SU-DHL-6 (cell line): Measurements from ENCODE around the gene ARPC5.

Experiments
- H2AFZ ChIP-seq: fragments of 200-600 bp; sonication (generic); 2 replicates; pipeline ENCODE4 v1.6.1; 2014; ENCODE audit warnings: low read depth, mild to moderate bottlenecking, moderate library complexity, mixed read lengths, antibody characterized with exemption, low read length; ENCODE audit not compliant: severe bottlenecking
- H3F3A ChIP-seq: fragments of 200-600 bp; shearing (Covaris generic); 2 replicates; pipeline ENCODE4 v1.6.0; 2016; ENCODE audit warnings: antibody characterized with exemption, mild to moderate bottlenecking; ENCODE audit not compliant: insufficient read depth
- H3K27ac ChIP-seq: fragments of 200-600 bp; sonication (generic); 2 replicates; pipeline ENCODE4 v1.5.1; 2016; ENCODE audit warnings: low read depth, mild to moderate bottlenecking, low read length, moderate library complexity, mixed read lengths
- H3K27me3 ChIP-seq: fragments of 200-600 bp; sonication (generic), shearing (Covaris generic); 2 replicates; pipeline ENCODE4 v1.6.0; 2014; ENCODE audit warnings: mild to moderate bottlenecking, low read length
- H3K36me3 ChIP-seq: fragments of 200-600 bp; sonication (generic); 2 replicates; pipeline ENCODE4 v1.6.1; 2014; ENCODE audit warnings: mild to moderate bottlenecking, low read length, mixed read lengths
- H3K4me2 ChIP-seq: fragments of 300-600, 200-600 bp; shearing (Covaris generic), sonication (generic); 2 replicates; pipeline ENCODE4 v1.6.0; 2014; ENCODE audit warnings: low read length, low read depth, mild to moderate bottlenecking; ENCODE audit not compliant: poor library complexity, severe bottlenecking
- H3K4me3 ChIP-seq: fragments of 200-600 bp; sonication (generic); 2 replicates; pipeline ENCODE4 v1.5.1; 2014; ENCODE audit warnings: antibody characterized with exemption, low read length, mild to moderate bottlenecking, mixed read lengths; ENCODE audit not compliant: insufficient read depth, poor library complexity, severe bottlenecking
- H3K79me2 ChIP-seq: fragments of 200-600 bp; sonication (generic); 2 replicates; pipeline ENCODE4 v1.6.1; 2014; ENCODE audit warnings: mild to moderate bottlenecking, low read length, moderate library complexity; ENCODE audit not compliant: insufficient read depth
- H3K9ac ChIP-seq: fragments of 200-600 bp; sonication (generic); 2 replicates; pipeline ENCODE4 v1.7.0; 2014; ENCODE audit warnings: mild to moderate bottlenecking, low read length
- H3K9me2 ChIP-seq: fragments of 200-600 bp; sonication (generic); replicated peaks from 2 replicates; pipeline ENCODE4 v1.6.1; 2014; ENCODE audit warnings: low read length; ENCODE audit not compliant: insufficient read depth
- H3K9me3 ChIP-seq: fragments of 200-600 bp; sonication (generic); 2 replicates; pipeline ENCODE4 v1.6.1; 2014; ENCODE audit warnings: low read length, mixed read lengths; ENCODE audit not compliant: insufficient read depth
- H4K20me1 ChIP-seq: fragments of 200-600 bp; sonication (generic); 2 replicates; pipeline ENCODE4 v1.6.1; 2014; ENCODE audit warnings: low read depth, mild to moderate bottlenecking, antibody characterized with exemption, low read length, moderate library complexity, mixed read lengths
- EZH2phosphoT487 ChIP-seq: fragments of 200-600 bp; sonication (generic), shearing (Covaris generic); conservative IDR thresholded peaks from 2 replicates; pipeline ENCODE4 v1.6.1; 2018; ENCODE audit warnings: mild to moderate bottlenecking, antibody characterized with exemption, low read length, moderate library complexity, mixed read lengths
- TF ChIP-seq, protein P1 (sequence below): fragments of 200-600 bp; sonication (generic); IDR thresholded peaks from one replicate; pipeline ENCODE4 v1.5.1; 2017; ENCODE audit warnings: antibody characterized with exemption, mild to moderate bottlenecking, low read length, moderate library complexity; ENCODE audit not compliant: insufficient read depth, poor library complexity, severe bottlenecking

ARPC5 gene

GRCh38 chr1:183596500-183596899 lies 39.1 kb downstream of the ARPC5 start:
- Histone ChIP-seq H3F3A (no peaks in the 10 kb centered on the region), H3K4me3 (no peak overlapping the region), H4K20me1 (no peaks in the 10 kb centered on the region), H3K27ac (no peak overlapping the region), H3K27me3 (no peaks in the 10 kb centered on the region), H3K9me2 (no peaks in the 10 kb centered on the region), H3K9ac (no peak overlapping the region), H2AFZ (no peak overlapping the region), H3K9me3 (no peaks in the 10 kb centered on the region), H3K36me3 (no peaks in the 10 kb centered on the region), H3K4me2 (no peak overlapping the region), H3K79me2 (no peaks in the 10 kb centered on the region)
- TF ChIP-seq EZH2phosphoT487 = no peak
- TF ChIP-seq, protein P1, sequence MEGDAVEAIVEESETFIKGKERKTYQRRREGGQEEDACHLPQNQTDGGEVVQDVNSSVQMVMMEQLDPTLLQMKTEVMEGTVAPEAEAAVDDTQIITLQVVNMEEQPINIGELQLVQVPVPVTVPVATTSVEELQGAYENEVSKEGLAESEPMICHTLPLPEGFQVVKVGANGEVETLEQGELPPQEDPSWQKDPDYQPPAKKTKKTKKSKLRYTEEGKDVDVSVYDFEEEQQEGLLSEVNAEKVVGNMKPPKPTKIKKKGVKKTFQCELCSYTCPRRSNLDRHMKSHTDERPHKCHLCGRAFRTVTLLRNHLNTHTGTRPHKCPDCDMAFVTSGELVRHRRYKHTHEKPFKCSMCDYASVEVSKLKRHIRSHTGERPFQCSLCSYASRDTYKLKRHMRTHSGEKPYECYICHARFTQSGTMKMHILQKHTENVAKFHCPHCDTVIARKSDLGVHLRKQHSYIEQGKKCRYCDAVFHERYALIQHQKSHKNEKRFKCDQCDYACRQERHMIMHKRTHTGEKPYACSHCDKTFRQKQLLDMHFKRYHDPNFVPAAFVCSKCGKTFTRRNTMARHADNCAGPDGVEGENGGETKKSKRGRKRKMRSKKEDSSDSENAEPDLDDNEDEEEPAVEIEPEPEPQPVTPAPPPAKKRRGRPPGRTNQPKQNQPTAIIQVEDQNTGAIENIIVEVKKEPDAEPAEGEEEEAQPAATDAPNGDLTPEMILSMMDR = no peak

GRCh38 chr1:183595537-183595936 lies 40.0 kb downstream of the ARPC5 start:
- no peaks in the 10 kb centered on the region for H3F3A ChIP-seq
- TF ChIP-seq EZH2phosphoT487 = no peak
- TF ChIP-seq, protein P1 = no peak
- no peak overlapping the region for H3K4me2 ChIP-seq
- H3K36me3 ChIP-seq = no peaks in the 10 kb centered on the region
- no peaks in the 10 kb centered on the region for H3K27me3 ChIP-seq
- H3K79me2 ChIP-seq = no peaks in the 10 kb centered on the region
- H3K4me3 ChIP-seq = no peak overlapping the region
- no peaks in the 10 kb centered on the region for H3K9me3 ChIP-seq
- H3K9ac ChIP-seq = no peak overlapping the region
- H2AFZ ChIP-seq = no peak overlapping the region
- no peak overlapping the region for H3K27ac ChIP-seq
- H4K20me1 ChIP-seq = no peaks in the 10 kb centered on the region
- H3K9me2 ChIP-seq = no peaks in the 10 kb centered on the region

- no peaks in the 10 kb centered on the region for H4K20me1 ChIP-seq
- no peak overlapping the region for H3K27ac ChIP-seq
- no peak overlapping the region for H3K9ac ChIP-seq
- H2AFZ ChIP-seq = no peak overlapping the region
- H3K4me2 ChIP-seq = no peak overlapping the region
- no peaks in the 10 kb centered on the region for H3K27me3 ChIP-seq
- H3K4me3 ChIP-seq = no peak overlapping the region
- TF ChIP-seq EZH2phosphoT487 = no peak
- TF ChIP-seq, protein P1 = no peak
- H3K79me2 ChIP-seq = no peaks in the 10 kb centered on the region
- no peaks in the 10 kb centered on the region for H3K36me3 ChIP-seq
- no peaks in the 10 kb centered on the region for H3K9me3 ChIP-seq
- H3K9me2 ChIP-seq = no peaks in the 10 kb centered on the region
- H3F3A ChIP-seq = no peaks in the 10 kb centered on the region
These were observed 42.2 kb downstream of the ARPC5 start for GRCh38 chr1:183593356-183593755.

DNA sequence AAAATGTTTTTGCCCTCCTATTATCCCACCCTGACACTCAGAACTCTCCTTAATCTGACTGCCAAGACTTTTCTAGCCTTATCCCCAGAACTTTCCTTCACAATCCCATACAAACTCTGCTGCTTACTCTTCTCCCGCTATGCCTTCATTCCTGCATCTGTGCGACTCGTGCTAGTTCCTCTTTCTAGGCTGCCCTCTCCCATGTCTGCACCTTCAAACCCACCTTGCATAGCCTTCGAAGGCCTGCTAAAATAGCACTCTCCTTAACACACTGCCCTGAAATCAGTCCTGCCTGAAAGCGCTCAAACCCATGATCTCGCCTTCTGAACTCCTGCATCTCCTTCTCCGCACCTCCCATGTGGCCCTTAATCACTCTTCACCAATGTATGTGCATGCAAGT lies 42.9 kb downstream of the ARPC5 start:
- Histone ChIP-seq H3K9me3 (no peaks in the 10 kb centered on the region), H3K4me2 (no peak overlapping the region), H4K20me1 (no peaks in the 10 kb centered on the region), H3K36me3 (no peaks in the 10 kb centered on the region), H2AFZ (no peak overlapping the region), H3K79me2 (no peaks in the 10 kb centered on the region), H3K27me3 (no peaks in the 10 kb centered on the region), H3K27ac (no peak overlapping the region), H3F3A (no peaks in the 10 kb centered on the region), H3K9me2 (no peaks in the 10 kb centered on the region), H3K4me3 (no peak overlapping the region), H3K9ac (no peak overlapping the region)
- TF ChIP-seq, protein P1 = no peak
- TF ChIP-seq EZH2phosphoT487 = no peak
